SK-N-MC (cell line): ENCODE measurements around the gene POMP.

Experiments
- EZH2 ChIP-seq: fragments of 200-600 bp; sonication (generic); IDR thresholded peaks from one replicate; pipeline ENCODE4 v1.6.1; 2017; ENCODE audit warnings: antibody characterized with exemption
- FOXP2 ChIP-seq: optimal IDR thresholded peaks from 2 replicates; pipeline ENCODE3; 2011; ENCODE audit warnings: mild to moderate bottlenecking, moderate library complexity; ENCODE audit not compliant: insufficient read depth; ENCODE audit errors: extremely low read length, control extremely low read depth
- POLR2AphosphoS5 ChIP-seq: IDR thresholded peaks from 2 replicates; pipeline ENCODE4 v1.6.1; 2012; ENCODE audit warnings: mild to moderate bottlenecking, low read depth, low read length, borderline replicate concordance

DNA sequence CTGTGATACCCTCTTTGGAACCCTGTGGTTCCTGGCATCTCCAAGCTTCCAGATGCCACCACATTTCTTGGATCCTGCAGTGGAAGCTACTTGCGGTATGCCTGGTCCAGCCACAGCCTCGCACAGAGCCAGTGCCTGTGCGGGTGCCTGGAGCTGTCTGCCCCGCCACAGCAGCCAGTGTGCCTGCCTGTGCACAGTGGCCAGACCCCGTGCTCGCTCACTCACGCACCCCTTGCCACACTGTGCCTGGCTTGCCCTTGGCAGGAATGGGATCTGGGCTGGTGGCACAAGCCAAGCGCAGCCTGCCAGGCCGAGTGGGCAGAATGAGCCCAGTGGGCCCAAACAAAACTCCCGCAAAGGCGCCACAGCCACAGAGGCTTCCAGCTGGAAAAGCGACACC lies 26.2 kb downstream of the POMP start:
- TF ChIP-seq POLR2AphosphoS5 (no peak), EZH2 (no peak), FOXP2 (no peak)
